Effector memory CD8-positive, alpha-beta T cell (primary cell): Measurements from ENCODE around the gene FBXO40.

Source experiments
- ATAC-seq: fragments of 150-1000 bp; cut with Tn5 transposase; replicated peaks from 2 replicates; pipeline ENCODE4 v1.10.0; 2021; ENCODE audit warnings: mild to moderate bottlenecking, moderate library complexity
- DNase-seq, 3 experiments: peaks; one replicate each; pipeline ENCODE4 v3.0.0; 2021
- H3K27ac Mint-ChIP-seq, 2 donors: one replicate each; pipeline ENCODE4 v1.8.0; 2022; ENCODE audit warnings: mild to moderate bottlenecking in 2 of 2, mixed read lengths in 2 of 2, moderate library complexity in 2 of 2
- H3K27me3 Mint-ChIP-seq, 2 donors: one replicate each; pipeline ENCODE4 v1.8.0; 2022; ENCODE audit warnings: mixed read lengths in 2 of 2
- H3K36me3 Mint-ChIP-seq: one replicate; pipeline ENCODE4 v1.8.0; 2022; ENCODE audit warnings: mild to moderate bottlenecking, moderate library complexity, mixed read lengths; ENCODE audit not compliant: insufficient read depth
- H3K4me1 Mint-ChIP-seq, 2 donors: one replicate each; pipeline ENCODE4 v1.8.0; 2022; ENCODE audit warnings: low read depth in 2 of 2, mixed read lengths in 2 of 2
- H3K4me3 Mint-ChIP-seq, 2 donors: one replicate each; pipeline ENCODE4 v1.8.0; 2022; ENCODE audit warnings: mild to moderate bottlenecking in 2 of 2, mixed read lengths in 2 of 2, moderate library complexity in 2 of 2
- H3K9me3 Mint-ChIP-seq, 2 donors: one replicate each; pipeline ENCODE4 v1.8.0; 2022; ENCODE audit warnings: mixed read lengths in 2 of 2

FBXO40 gene

DNA sequence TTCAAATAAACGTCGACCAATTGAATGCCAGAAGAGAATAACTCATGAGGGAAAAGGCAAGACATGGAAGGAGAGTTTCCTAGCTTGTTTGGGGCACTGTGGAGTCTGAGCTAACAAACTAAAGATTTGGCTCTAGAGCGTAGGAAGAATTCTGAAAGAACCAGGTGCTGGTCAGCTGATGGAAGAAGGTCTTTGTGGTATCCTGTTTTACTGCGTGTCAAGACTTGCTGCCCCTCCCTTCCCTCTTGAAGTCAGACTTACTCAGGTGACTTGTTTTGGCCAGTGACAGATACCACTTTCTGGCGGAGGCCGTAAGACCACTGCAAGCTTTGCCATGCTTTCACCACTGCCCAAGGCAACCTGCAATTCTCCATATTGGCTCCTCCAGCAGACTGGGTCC, 68.2 kb downstream of the FBXO40 start:
- no peak overlapping the region for H3K4me3 Mint-ChIP-seq
- no peak for ATAC-seq
- H3K27ac Mint-ChIP-seq, result peak overlapping the region; percentile 98 to 99
- H3K27me3 Mint-ChIP-seq, result no peaks in the 10 kb centered on the region
- peaks cover 0 to 3% of the 10 kb centered on the region in 2 donors for H3K9me3 Mint-ChIP-seq
- H3K4me1 Mint-ChIP-seq, result peaks cover 44 to 50% of the 10 kb centered on the region in 2 donors
- peaks cover 40% of the 10 kb centered on the region for H3K36me3 Mint-ChIP-seq
- no peak for DNase-seq

GRCh38 chr3:121662742-121663141, 69.6 kb downstream of the FBXO40 start:
- DNase-seq (no peak), ATAC-seq (no peak)
- no peaks in the 10 kb centered on the region for H3K27me3 Mint-ChIP-seq
- peaks cover 0 to 3% of the 10 kb centered on the region in 2 donors for H3K9me3 Mint-ChIP-seq
- H3K4me1 Mint-ChIP-seq, result peaks cover 34 to 37% of the 10 kb centered on the region in 2 donors
- no peak overlapping the region for H3K27ac Mint-ChIP-seq
- no peak overlapping the region for H3K4me3 Mint-ChIP-seq
- peaks cover 27% of the 10 kb centered on the region for H3K36me3 Mint-ChIP-seq

- peak overlapping the region in 1 of 2 donors; percentile 41 for H3K27ac Mint-ChIP-seq
- H3K27me3 Mint-ChIP-seq, result no peaks in the 10 kb centered on the region
- H3K4me3 Mint-ChIP-seq, result no peak overlapping the region
- no peak for ATAC-seq
- no peak for DNase-seq
- H3K4me1 Mint-ChIP-seq, result peaks cover 28 to 31% of the 10 kb centered on the region in 2 donors
- H3K36me3 Mint-ChIP-seq, result peaks cover 26% of the 10 kb centered on the region
- H3K9me3 Mint-ChIP-seq, result peaks cover 0 to 3% of the 10 kb centered on the region in 2 donors
These were observed 70.1 kb downstream of the FBXO40 start for GRCh38 chr3:121663171-121663847.

- H3K9me3 Mint-ChIP-seq, result peaks cover 0 to 3% of the 10 kb centered on the region in 2 donors
- no peak for DNase-seq
- H3K27ac Mint-ChIP-seq, result no peak overlapping the region
- peaks cover 8 to 9% of the 10 kb centered on the region in 2 donors for H3K4me1 Mint-ChIP-seq
- no peak overlapping the region for H3K4me3 Mint-ChIP-seq
- H3K27me3 Mint-ChIP-seq, result no peaks in the 10 kb centered on the region
- no peak for ATAC-seq
- H3K36me3 Mint-ChIP-seq, result peaks cover 29% of the 10 kb centered on the region
These were observed 72.3 kb downstream of the FBXO40 start for GRCh38 chr3:121665488-121665887.

DNA sequence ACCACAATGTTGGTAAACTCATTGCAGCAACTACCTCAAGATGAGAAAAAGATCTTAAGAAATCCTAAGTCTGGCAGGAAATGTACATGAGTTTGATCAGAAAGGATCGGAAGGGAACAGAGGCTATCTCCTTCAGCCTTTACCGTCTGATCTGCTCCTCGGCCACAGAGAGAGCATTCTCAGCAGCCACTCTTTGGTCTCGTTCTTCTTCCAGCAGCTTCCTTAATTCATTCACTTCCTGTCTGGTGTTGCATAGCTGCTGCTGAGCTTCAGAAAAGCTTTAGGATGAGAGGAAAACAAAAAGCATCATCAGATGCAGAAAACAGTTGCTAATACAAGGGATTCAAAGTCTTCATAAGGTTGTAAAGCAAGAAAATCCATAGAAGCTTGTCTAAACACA, 74.2 kb downstream of the FBXO40 start:
- no peaks in the 10 kb centered on the region for H3K9me3 Mint-ChIP-seq
- H3K4me1 Mint-ChIP-seq, result no peaks in the 10 kb centered on the region
- no peak overlapping the region for H3K4me3 Mint-ChIP-seq
- ATAC-seq, result no peak
- no peaks in the 10 kb centered on the region for H3K27me3 Mint-ChIP-seq
- peaks cover 26% of the 10 kb centered on the region for H3K36me3 Mint-ChIP-seq
- no peak overlapping the region for H3K27ac Mint-ChIP-seq
- DNase-seq, result no peak

DNA sequence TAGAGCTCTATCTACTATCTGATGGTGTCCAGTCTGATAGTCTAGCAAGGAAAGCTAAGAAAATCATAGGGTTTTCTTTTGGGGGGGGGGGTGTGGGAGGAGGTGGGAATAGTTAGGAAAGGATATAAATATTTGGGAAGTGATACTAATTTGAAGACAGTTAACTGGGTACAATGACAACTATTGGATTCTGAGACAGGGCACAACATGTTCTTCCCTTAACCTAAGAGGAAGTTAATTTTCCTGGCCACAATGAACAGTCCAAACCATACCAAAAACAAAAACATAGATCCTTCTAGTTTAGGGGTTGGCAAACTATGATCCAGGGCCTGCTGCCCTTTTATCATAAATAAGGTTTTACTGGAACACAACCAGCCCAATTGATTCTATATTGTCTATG, 77.5 kb downstream of the FBXO40 start:
- no peak for DNase-seq
- Mint-ChIP-seq H3K27ac (peak overlapping the region in 1 of 2 donors; percentile 15), H3K27me3 (no peaks in the 10 kb centered on the region), H3K36me3 (peaks cover 59% of the 10 kb centered on the region), H3K4me3 (no peak overlapping the region), H3K9me3 (no peaks in the 10 kb centered on the region), H3K4me1 (no peaks in the 10 kb centered on the region)
- ATAC-seq, result no peak

DNA sequence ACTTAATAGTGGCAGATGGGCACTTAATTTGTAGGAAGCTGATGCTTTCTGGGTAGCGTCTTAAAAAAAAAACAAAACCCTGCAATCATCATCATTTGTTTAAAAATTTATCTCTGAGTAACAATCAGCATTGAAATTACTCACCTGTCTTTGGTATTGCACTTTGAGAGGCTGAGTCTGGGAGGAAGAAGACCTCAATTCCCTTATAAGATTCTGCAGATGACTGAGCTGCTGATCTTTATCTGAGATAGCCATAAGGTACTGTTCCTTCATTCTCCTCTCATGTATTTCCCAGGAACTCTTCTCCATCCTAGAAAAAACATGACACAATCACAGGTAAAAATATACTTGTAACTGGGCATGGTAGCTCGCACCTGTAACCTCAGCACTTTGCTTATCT, 84.0 kb downstream of the FBXO40 start:
- Mint-ChIP-seq H3K4me1 (no peaks in the 10 kb centered on the region), H3K4me3 (no peak overlapping the region), H3K9me3 (no peaks in the 10 kb centered on the region), H3K27me3 (no peaks in the 10 kb centered on the region), H3K36me3 (peaks cover 75% of the 10 kb centered on the region), H3K27ac (no peak overlapping the region)
- ATAC-seq (no peak), DNase-seq (no peak)
